Measurements from ENCODE around the gene TRAPPC6A.
A peak's percentile ranks its signal among the peaks of the same experiment; 100 is the strongest.

Gene TRAPPC6A

GRCh38 chr19:45184115-45184514 lies 6.1 kb upstream of the TRAPPC6A start:
- DNase-seq: no peak

GRCh38 chr19:45182758-45183157 lies 4.7 kb upstream of the TRAPPC6A start:
- DNase-seq: no peak

- DNase-seq: no peak
These were observed 2.9 kb upstream of the TRAPPC6A start for GRCh38 chr19:45180936-45181335.

- DNase-seq: no peak
These were observed 1.9 kb upstream of the TRAPPC6A start for GRCh38 chr19:45179892-45180370.

GRCh38 chr19:45179072-45179891 lies 1.2 kb upstream of the TRAPPC6A start:
- no peak for DNase-seq

- DNase-seq: peak; percentile 100
These were observed 430 bp upstream of the TRAPPC6A start, which contains the start of gene BLOC1S3 for GRCh38 chr19:45178262-45179071. BLOC1S3 (plus strand) TSS chr19:45178784; CDS start chr19:45179297, 513 bp downstream.

- DNase-seq: no peak
These were observed 2.3 kb downstream of the TRAPPC6A start for GRCh38 chr19:45175515-45176345.

GRCh38 chr19:45173816-45174215 lies 4.2 kb downstream of the TRAPPC6A start:
- no peak for DNase-seq

- no peak for DNase-seq
These were observed 5.3 kb downstream of the TRAPPC6A start for GRCh38 chr19:45172611-45173208.

GRCh38 chr19:45172173-45172572 lies 5.9 kb downstream of the TRAPPC6A start:
- peak; percentile 20 for DNase-seq

GRCh38 chr19:45171211-45171623 lies 6.8 kb downstream of the TRAPPC6A start:
- DNase-seq: no peak

- no peak for DNase-seq
These were observed 7.6 kb downstream of the TRAPPC6A start for GRCh38 chr19:45170146-45171106.

GRCh38 chr19:45169602-45170001 lies 8.4 kb downstream of the TRAPPC6A start:
- no peak for DNase-seq

GRCh38 chr19:45168767-45169351 lies 9.2 kb downstream of the TRAPPC6A start:
- no peak for DNase-seq

- no peak for DNase-seq
These were observed 11.2 kb downstream of the TRAPPC6A start for GRCh38 chr19:45166723-45167252.

GRCh38 chr19:45164577-45165335 lies 13.3 kb downstream of the TRAPPC6A start:
- peak; percentile 58 for DNase-seq

- DNase-seq: no peak
These were observed 14.1 kb downstream of the TRAPPC6A start for GRCh38 chr19:45163751-45164460.

- DNase-seq: no peak
These were observed 14.9 kb downstream of the TRAPPC6A start for GRCh38 chr19:45163156-45163555.

GRCh38 chr19:45162608-45163143 lies 15.4 kb downstream of the TRAPPC6A start:
- DNase-seq: no peak
